ENCODE data around the gene YWHAH. TPM values are rescaled to one million over a fixed set of nuclear protein-coding genes. Genes with fewer than 3 reads are reported as not detected.

YWHAH gene
- total and polyA plus RNA-seq, 8 donors, result 40.2 to 106 (median 48.0) TPM

GRCh38 chr22:31954535-31955523 lies 10.5 kb downstream of the YWHAH start:
- intact Hi-C loops (cut with DNase I), result loop anchor here in 1 of 3 donors (5.0 kb wide), 1 partner anchor 73 kb away; no protein-coding TSS in a partner anchor
- ATAC-seq (no peak), DNase-seq (no peak), FAIRE-seq (no peak)
- Histone ChIP-seq H3K9me3 (no peaks in the 10 kb centered on the region), H3K27ac (peak overlapping the region in 2 of 4 donors; percentile 15 to 20), H3K4me1 (peaks cover 14 to 36% (median 32%) of the 10 kb centered on the region in 3 donors), H3K36me3 (peaks cover 4 to 24% (median 6%) of the 10 kb centered on the region in 3 donors), H3K27me3 (no peaks in the 10 kb centered on the region), H3K4me3 (no peak overlapping the region)
- WGBS, 2 donors, result 82 to 87% methylated on average over 11 of the region's 11 CpGs
- no peak for TF ChIP-seq CTCF (IDR thresholded peaks at IDR 0.05)

- no peak for ATAC-seq
- intact Hi-C loops (cut with DNase I), result no loop called here
- DNase-seq, result no peak
- Histone ChIP-seq H3K36me3 (peaks cover 4 to 24% (median 6%) of the 10 kb centered on the region in 3 donors), H3K27me3 (no peaks in the 10 kb centered on the region), H3K4me1 (peaks cover 14 to 30% (median 29%) of the 10 kb centered on the region in 3 donors), H3K27ac (no peak overlapping the region), H3K9me3 (no peaks in the 10 kb centered on the region), H3K4me3 (no peak overlapping the region)
- 93 to 98% methylated on average over 12 of the region's 12 CpGs for WGBS, 2 donors
- FAIRE-seq, result no peak
- no peak for TF ChIP-seq CTCF (IDR thresholded peaks at IDR 0.05)
Observed at GRCh38 chr22:31956360-31956759, 12.0 kb downstream of the YWHAH start.

- Histone ChIP-seq H3K36me3 (peaks cover 4 to 24% (median 6%) of the 10 kb centered on the region in 3 donors), H3K4me3 (no peak overlapping the region), H3K27ac (no peak overlapping the region), H3K4me1 (peaks cover under 1 to 13% (median 13%) of the 10 kb centered on the region in 3 donors), H3K27me3 (no peaks in the 10 kb centered on the region), H3K9me3 (no peaks in the 10 kb centered on the region)
- 82 to 89% methylated on average over 9 of the region's 9 CpGs for WGBS, 2 donors
- FAIRE-seq (no peak), ATAC-seq (no peak), DNase-seq (no peak)
- intact Hi-C loops (cut with DNase I), result no loop called here
- no peak for TF ChIP-seq CTCF (IDR thresholded peaks at IDR 0.05)
Observed at GRCh38 chr22:31957970-31958594, 13.7 kb downstream of the YWHAH start.

GRCh38 chr22:31958625-31959239 lies 14.4 kb downstream of the YWHAH start:
- H3K4me3 ChIP-seq, result no peak overlapping the region
- FAIRE-seq, result no peak
- intact Hi-C loops (cut with DNase I), result no loop called here
- no peak overlapping the region for H3K27ac ChIP-seq
- H3K4me1 ChIP-seq, result peaks cover 0 to 7% (median 7%) of the 10 kb centered on the region in 3 donors
- H3K36me3 ChIP-seq, result peaks cover 4 to 24% (median 6%) of the 10 kb centered on the region in 3 donors
- no peak for TF ChIP-seq CTCF (IDR thresholded peaks at IDR 0.05)
- DNase-seq, result no peak
- H3K27me3 ChIP-seq, result no peaks in the 10 kb centered on the region
- no peaks in the 10 kb centered on the region for H3K9me3 ChIP-seq
- WGBS, 2 donors, result 73 to 80% methylated on average over 12 of the region's 12 CpGs
- no peak for ATAC-seq
